ENCODE measurements around the gene DLX6. TPM values are rescaled to one million over a fixed set of nuclear protein-coding genes. Genes with fewer than 3 reads are reported as not detected.

The DLX6 gene
- not detected in 2 replicates for total RNA-seq

DNA sequence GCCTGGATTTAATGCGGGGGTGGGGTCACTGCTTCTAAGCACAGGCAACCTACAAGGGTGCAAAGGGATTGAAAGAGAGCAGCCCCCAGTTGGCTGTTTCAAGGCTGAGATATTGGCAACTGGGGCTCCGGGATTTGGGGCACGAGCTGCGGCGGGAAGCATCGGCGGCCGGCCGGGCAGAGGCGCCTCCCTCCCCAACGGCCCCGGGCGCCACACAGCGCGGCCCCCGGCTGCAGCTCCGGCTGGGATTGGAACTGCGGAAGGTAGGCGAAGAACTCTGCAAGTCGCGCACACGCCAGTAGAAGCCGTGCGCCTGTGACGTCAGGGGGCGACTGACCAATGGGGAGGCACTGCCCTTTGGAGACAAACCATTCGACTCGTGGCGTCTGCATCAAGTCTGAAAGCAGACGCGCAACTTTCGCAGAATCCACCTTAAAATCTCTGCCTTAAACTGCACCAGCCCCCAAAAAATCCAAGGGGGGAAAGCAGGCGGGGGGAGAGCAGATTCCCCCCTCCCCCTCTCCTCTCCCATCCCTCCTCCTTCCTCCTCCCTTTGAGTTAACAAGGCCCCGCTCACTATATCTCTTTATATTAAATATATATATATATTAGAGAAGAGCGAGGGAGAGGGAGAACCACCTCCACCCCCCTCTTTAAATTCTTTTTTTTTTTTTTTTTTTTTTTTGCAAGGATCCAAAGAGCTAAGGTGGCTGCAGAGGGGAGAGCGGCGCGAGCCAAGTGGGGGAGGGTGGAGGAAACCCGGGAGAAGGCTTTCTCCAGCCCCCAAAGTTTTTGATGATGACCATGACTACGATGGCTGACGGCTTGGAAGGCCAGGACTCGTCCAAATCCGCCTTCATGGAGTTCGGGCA, at the start of gene DLX6:
DLX6 (plus strand) TSS at position 371 of the 872 bp plus-strand sequence; CDS start at position 796, 425 bp downstream.
- intact Hi-C loops (cut with micrococcal nuclease) = loop anchor here (2.0 kb wide), 1 partner anchor 15 kb away; no protein-coding TSS in a partner anchor

DNA sequence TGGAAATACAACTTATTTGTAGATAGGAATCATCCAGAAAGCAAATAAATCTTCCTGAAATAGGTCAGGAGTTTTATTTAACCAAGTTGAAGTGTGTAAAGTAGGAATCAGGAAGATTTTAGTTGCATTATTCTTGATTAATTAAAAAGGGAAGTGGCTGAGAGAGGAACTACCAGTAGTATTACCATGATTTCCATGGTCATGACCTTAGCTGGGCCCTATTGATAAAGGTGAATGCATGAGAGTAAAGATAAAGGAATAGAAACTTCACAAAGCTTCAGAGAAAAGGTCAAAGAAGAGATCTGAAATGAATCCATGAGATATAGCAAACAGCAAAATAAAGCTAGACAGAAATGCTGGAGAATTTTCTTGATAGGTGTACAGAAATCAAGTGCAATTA, 46.2 kb upstream of the DLX6 start:
- intact Hi-C loops (cut with micrococcal nuclease) = no loop called here

DNA sequence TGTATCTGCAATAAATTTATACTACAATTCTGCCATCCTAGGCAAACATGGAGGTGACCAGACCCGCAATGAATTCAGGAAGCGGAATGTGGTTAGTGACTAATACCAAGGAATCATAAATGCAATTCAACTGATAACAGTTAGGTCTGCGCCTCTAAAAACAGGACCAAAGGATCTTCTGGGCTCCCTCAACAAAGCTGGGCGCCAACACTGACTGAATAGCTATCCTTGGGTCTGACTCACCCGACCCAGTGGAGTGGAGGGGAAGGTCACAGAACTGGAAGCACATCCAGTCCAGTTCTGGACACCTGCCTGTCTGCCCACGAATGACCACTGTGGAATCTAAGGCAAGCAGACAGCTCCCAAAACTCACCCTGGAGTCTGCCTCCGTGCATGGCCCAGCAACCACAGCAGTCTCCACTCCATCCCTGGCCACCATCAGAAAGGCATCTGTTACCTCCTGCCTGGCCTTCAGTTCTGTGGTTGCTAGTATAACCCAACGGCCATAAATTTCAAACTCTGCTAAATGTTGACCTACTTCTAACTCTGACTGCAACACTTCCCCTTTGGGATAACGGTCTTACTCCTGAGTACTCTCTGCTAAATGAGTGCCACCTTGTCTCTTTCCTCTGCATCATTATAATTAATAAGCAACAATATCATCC, 43.0 kb upstream of the DLX6 start:
- intact Hi-C loops (cut with micrococcal nuclease) = no loop called here

DNA sequence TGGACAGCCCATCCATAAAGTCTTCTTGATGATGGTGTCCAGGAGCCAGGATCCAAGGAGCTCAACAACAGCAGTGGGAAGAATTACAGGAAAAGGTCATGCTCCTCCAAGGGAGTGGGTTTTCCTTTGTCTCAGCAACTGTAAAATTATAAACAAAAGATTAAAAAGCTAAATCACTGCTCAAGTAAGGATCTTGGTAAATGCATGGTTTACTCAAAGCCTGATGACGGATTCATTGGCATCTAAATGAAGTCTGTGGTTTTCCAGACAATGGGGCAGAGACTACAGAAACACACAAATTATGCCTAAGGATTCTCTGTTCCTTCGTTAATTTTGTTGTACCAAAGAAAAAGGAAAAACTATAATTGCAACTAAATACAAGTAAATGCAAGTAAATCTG, 36.4 kb upstream of the DLX6 start:
- intact Hi-C loops (cut with micrococcal nuclease) = no loop called here

DNA sequence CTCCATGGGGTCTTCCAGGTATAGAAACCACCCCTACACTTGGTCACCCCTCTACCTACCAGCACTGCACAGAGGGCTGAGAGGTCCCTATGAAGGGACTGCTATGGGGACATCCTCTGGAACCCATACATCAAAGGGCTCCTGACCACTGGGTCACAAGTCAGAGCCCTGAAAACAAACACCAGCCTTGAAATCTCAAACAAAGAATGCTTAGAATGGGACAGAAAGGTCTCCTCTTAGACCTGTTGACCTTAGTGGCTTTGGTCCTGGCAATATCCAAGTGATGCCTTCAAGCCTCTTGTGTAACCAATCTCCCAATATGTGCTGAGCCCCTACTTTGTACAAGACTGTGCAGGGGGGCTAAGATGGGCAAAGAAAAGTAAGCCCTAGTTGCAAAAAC, 34.6 kb upstream of the DLX6 start:
- intact Hi-C loops (cut with micrococcal nuclease) = no loop called here

DNA sequence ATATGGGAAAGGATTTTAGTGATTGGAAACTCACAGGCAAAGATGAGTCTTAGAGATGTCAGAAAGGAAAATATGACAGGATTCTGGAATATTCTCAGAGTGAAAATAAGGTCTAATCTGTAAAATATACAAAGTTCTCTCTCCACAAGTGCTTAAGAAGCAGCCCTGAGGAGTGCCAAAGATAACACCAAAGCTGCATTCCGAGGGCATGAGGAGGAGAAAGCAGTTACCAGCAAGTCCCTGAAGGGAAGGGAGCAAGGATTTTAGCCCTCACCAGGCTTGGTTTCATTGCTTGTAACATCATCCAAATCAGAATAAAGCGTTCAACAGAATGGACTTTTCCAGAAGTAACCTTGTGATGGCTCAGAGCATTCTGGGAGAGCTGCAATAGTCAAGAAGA, 31.4 kb upstream of the DLX6 start:
- intact Hi-C loops (cut with micrococcal nuclease) = no loop called here

DNA sequence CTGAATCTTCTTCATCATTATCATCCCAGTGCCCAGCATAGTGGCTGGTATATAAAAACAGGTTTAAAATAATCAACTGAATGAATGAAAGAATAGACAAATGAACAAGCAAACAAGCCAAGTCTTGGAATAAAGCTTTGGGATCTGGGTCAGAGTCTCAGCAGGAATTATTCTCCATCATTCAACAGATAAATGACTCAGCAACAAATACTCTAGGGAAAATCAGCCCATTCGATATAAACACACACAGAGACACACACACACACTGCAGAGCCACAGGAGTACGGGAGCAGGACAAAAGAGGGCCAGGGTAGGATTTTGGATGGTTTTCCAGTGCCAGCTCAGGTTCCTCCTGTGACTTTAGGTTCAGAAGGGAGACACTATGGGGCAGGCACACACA, 29.2 kb upstream of the DLX6 start:
- intact Hi-C loops (cut with micrococcal nuclease) = no loop called here

DNA sequence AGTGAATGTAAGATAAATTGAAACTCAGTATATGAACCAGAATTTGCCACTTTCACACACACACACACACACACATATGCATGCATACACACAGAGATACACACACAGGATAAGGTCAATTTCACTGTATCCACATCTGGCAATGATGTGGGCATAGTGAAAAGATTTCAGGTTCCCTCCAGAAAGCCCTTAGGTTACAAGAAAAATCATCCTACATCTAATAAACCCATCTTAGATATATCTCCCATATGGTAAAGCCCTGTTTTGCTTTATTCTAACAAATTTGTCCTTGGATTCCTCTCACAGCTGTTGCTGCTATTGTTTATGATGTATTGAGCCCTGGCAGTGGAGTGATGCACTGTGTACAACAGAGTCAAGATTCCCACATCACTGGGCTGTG, 27.9 kb upstream of the DLX6 start:
- intact Hi-C loops (cut with micrococcal nuclease) = no loop called here

DNA sequence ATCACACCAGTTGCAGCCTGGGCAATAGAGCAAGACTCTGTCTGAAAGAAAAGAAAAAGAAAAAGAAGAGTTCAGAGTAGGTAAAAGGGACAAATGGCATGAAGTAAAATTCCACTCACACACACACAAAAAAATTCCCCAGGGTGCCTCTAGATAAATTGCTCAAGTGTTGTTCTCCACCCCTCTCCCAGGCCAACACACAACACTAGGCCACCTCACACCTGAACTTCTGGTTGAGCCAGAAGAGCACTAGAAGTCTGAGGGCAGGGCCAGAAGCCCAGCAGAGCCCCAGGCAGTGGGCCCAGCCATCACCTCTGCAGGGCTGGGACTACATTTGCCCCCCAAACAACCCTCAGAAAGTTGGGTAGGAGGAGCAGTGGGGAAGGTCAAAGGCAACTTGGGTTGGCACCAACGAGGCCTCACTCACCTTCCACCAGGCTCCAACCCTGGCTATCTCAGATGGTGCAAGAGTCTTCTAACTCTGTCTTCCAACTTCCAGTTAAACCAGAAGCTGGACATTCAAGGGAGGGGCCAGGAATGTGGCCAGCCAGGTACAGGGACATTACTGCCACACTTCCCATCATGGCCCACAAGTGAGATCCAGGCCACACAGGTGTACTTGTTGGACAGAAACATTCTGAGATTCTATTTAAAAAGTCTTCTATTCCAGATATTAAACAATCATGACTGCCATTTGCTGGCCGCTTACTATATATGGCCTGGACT, 25.6 kb upstream of the DLX6 start:
- intact Hi-C loops (cut with micrococcal nuclease) = no loop called here

DNA sequence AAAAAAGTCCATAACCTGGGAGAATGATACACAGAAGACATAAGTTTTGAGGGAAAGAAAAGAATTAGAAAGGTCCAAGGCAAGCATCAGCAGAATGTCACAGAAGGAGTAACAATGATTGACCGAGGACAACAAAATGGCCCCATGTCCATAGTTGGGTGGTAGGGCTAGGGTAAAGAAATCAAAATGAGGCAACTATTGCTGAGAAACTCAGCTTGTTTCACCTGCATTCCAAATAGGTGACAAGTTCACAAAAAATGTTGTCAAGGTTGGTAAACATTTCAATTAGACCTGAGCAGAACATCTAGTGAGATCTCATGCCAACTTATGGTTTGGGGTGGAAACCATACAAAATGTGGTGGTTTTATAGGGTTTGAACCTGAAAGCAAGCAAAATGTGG, 22.8 kb upstream of the DLX6 start:
- intact Hi-C loops (cut with micrococcal nuclease) = no loop called here

DNA sequence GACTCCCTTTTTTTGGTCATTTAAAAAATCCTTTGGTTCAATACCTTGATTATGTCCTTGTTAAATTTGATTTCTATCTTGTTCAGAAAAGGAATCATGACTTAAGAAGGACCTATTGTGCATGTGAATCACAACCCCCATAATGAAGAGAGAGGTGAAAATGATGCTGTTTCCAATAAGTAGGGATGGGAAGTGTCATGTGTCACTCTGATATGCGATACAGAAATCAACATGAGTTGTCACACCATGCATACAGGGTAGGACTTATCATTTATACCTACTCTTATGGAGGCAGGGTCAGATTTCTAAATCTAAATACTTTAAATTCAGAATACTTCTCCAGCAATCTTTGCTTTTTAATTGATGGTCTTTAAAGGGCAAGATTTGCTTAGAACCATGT, 19.4 kb upstream of the DLX6 start:
- intact Hi-C loops (cut with micrococcal nuclease) = no loop called here

DNA sequence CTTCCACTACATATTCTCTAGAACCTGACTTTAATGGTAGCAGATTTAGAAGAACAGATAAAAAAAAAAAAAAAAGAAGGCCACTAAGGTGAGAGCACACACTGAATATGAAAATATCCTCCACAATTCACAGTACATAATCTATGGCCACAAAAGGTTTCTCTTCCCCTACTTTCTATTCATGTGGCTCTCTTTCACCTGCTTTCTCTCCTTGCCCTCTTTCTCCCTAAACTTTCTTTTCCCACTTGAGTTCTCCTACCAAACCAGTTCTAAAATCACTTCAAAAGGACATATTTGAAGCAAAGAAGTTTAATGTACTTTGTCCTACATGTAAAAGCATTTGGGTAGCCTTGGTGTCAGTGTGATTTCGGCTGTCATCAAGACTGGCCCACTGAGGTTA, 18.5 kb upstream of the DLX6 start:
- intact Hi-C loops (cut with micrococcal nuclease) = no loop called here

DNA sequence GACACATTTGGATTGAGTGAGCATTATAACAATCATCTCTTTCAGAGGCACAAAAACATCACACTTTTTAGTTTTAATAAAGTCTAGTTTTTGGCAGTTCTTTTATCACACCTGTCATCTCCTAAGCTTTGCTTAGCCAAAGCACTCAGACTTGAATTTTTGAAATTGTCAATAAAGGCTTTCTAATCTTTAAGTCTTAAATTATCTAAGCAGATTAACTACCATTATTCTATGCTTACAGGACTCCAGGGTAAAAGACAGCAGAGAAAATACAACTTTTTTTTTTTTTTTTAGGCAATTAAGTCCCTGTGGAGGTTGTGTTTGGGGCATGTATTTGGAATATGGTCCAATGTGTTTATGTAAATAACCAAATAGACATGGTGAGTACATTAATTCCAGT, 17.6 kb upstream of the DLX6 start:
- intact Hi-C loops (cut with micrococcal nuclease) = no loop called here

DNA sequence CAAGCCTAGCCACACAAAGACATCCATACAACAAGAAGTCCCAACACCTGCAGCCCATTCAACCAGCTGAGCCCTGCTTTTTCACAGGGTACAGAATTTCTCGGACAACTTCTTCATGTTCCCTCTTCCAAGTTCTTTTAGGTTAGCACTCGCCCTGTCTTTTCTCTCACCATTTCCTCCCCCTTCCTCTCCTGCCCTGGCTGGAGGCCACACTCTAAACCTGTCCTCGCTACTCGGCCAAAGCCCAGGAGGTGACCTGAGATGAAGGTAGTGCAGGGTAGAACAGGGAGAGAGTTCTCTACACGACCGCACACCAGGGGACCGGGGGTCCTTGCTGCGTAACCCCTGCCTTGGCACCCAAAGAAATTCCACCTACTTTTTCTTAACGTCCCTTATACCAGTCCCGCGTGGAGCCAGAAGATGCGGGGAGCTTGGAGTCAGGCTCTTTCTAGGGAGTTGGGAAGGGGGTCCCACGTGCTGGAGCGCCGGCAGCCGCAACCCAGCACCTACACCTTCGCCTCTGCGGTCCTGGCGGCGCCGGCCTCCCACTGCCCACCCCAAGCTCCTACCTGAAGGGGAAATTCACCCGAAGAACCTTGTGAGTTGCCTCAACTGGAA, 16.0 kb upstream of the DLX6 start:
- intact Hi-C loops (cut with micrococcal nuclease) = no loop called here

DNA sequence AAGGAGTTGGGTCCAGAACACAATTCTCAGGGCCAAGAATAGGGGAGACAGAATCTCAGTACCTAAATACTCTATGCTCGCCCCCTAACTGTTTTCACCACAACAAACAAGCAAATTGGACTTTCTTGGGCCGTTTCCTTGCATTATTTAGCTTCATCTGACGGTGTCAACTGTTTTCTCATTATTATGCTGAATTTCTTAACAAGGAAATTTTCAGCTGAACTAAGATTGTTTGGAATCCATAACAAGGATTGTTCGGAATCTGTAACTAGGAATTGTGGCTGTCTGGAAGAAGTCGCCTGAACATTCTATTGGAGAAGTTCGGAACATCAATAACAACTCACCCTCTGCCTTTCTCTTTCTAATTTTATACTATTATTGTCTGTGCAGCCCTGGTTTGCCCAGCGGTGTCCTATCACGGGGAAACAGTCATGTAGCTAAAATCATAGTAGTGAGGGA, 15.5 kb upstream of the DLX6 start:
- intact Hi-C loops (cut with micrococcal nuclease) = loop anchor here (2.0 kb wide), 2 partner anchors 15 to 37 kb away; partner anchors contain the start of gene DLX6

DNA sequence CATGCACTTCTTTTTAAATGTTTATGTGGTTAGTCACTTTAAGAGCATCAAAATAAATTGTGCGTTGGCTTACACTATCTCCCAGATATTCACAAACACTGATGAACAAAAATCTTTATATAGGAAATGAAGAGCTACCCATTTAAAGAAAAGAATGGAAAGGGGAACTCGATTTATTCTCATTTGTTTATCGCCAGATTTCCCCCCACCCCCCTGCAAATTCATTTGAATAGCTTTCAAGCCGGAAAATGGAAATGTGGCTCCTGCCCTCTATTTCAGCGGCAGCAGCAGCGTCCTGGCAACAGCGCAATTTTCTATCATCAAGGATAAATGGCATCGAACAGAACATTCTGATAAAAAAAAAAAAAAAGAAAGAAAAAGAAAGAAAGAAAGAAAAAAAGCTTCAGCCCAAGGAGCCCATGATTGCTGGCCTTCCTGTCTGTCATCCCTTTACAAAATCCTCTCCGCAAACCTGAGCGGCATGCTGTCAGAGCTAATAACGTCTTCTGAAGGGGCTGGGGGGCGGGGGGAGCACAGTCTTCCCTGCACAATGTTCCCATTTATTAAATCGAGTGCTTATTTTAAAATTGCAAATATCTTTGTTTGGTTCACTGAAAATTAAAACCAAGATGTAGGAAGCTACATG, 13.7 kb upstream of the DLX6 start:
- intact Hi-C loops (cut with micrococcal nuclease) = loop anchor here (2.0 kb wide), 2 partner anchors 13 to 35 kb away; partner anchors contain the start of gene DLX6

DNA sequence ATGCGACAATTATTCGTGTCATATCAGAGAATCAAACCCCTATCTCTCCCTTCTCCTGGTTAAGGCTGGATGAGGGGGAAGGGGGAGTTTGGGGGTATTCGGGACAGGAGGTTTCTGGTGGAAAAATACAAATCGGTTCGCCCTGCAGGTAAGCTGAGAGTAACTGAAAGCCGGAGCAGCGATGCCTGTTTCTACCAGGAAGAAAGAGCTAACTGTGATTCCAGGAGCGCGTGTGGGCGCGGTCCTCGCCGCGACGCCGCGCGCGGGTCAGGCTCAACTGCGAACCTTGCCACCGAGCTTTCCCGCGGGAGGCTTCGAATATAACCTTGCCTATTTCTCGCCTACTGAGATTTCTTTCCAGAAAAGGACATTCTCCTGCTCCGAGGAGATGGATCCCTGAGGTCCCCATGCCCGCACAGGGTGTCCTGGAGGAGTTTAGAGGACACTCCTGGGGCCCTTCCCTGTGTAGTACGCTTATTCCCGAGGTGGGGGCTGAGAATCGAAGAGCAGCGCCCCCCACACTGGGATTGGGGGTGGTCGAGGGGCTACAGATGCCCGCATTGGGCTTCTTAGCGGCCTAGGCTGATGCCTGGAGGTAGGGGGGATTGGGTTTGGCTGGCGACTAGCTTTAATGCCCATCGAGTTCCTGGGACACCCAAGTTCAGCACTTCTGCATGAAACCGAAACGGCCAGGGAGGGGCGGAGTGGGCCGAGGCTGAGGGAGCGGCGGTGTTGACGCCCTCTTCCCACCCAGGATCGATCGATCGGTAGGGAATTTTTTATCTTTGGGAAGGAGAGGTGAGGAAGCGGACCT, 13.0 kb upstream of the DLX6 start:
- intact Hi-C loops (cut with micrococcal nuclease) = no loop called here

DNA sequence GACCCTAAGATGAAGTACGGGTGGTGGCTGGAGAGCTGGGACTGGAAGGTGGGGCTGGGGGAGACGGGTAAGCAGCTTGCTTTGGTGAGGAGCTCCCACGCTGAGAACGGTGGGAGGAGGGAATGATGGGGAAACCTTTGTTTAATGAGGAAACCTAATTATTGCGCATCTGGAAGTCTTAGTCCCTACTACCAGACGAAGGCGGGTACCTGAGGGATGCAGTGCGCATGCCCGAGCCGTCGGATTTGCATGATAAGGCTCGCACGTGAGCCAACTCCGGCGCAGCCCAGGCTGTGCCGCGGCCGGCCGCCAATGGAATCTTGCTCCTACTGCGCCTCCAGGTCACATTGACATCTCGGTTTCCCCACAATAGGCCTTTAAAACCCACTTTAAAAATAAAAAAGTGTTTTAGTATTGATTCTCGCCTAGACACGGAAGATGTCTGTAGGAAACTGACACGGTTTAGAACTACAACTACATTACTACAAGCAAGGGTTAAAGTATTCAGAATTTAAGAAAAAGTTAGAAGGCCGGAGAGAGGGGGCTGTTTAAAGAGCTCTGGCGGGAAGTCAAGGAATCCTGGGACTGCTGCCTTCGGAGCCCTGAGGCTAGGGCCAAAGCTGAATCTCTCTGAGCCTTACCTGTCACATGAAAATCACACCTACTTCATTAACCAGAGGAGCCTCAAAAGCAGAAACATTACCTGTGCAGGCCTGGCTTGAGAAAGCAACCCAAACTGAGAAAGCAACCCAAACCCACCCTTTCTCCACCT, 12.1 kb upstream of the DLX6 start:
- intact Hi-C loops (cut with micrococcal nuclease) = no loop called here

DNA sequence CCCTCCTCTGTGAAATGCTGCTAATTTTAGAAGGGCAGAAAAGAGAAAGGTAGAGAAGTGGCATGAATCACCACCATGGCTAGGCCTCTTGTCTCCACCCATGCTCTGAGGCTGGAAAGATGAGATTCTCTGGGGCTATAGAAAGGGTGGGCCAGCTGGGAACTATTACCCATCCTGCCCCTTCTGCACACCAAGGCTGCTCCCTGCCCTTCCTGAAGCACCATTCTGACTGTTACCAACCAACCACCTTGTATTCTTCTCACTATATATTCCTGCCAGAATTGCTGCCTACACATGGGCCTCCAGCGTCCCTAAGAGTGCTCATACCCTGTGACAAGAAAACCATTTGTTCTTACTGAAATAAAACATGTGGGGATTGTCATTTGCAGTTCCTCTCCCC, 11.4 kb upstream of the DLX6 start:
- intact Hi-C loops (cut with micrococcal nuclease) = no loop called here

All from T-helper 1 cell treated with Interleukin-12 subunit alpha and Interleukin-12 subunit beta and Interleukin-4 antibody, amounts not matched to agents 30 ng/mL and 1 ng/mL, for 36 hours (primary cell).